HG02623 (cell line): ENCODE results near the gene MRPL37.

ENCODE experiments used
- ATAC-seq: cut with Tn5 transposase; IDR thresholded peaks from one replicate; pipeline ENCODE4 v1.9.1; 2021; ENCODE audit warnings: moderate library complexity; ENCODE audit not compliant: unreplicated experiment

Gene MRPL37

GRCh38 chr1:54259546-54260140 lies 59.7 kb downstream of the MRPL37 start:
- ATAC-seq: no peak

GRCh38 chr1:54260810-54261209 lies 60.8 kb downstream of the MRPL37 start:
- ATAC-seq: no peak

- no peak for ATAC-seq
Measured at GRCh38 chr1:54262244-54262643, 62.3 kb downstream of the MRPL37 start.

- no peak for ATAC-seq
Measured at GRCh38 chr1:54263601-54264226, 63.7 kb downstream of the MRPL37 start.

- no peak for ATAC-seq
Measured at GRCh38 chr1:54265126-54265525, 65.2 kb downstream of the MRPL37 start.

GRCh38 chr1:54265659-54266058 lies 65.7 kb downstream of the MRPL37 start:
- no peak for ATAC-seq

GRCh38 chr1:54266195-54266594 lies 66.2 kb downstream of the MRPL37 start:
- ATAC-seq: no peak

GRCh38 chr1:54266908-54267307 lies 66.9 kb downstream of the MRPL37 start:
- no peak for ATAC-seq
